Activated CD4-positive, alpha-beta T cell treated with anti-CD3 and anti-CD28 coated beads, Interleukin-2, amount 50 U/mL, for 24 hours (primary cell): ENCODE measurements around the gene DLX1.
"Not testable (repeated sequence)": the region's sequence is repeated elsewhere in the genome, so short reads cannot be mapped to it uniquely, and the experiment has no call there.

ENCODE experiments used
- DNase-seq, 2 donors: peaks; one replicate each; pipeline ENCODE4 v3.0.0-alpha.2; 2020; ENCODE audit warnings: low read depth in 1 of 2, low spot score in 1 of 2

Gene DLX1

GRCh38 chr2:172109256-172109987 lies 24.1 kb downstream of the DLX1 start:
- DNase-seq = no peak

GRCh38 chr2:172109988-172110811 lies 24.9 kb downstream of the DLX1 start:
- no peak for DNase-seq

- DNase-seq = no peak
These were observed 28.3 kb downstream of the DLX1 start for GRCh38 chr2:172113617-172114016.

- not testable (repeated sequence) for DNase-seq
These were observed 28.9 kb downstream of the DLX1 start for GRCh38 chr2:172114176-172114575.

GRCh38 chr2:172114579-172114978 lies 29.3 kb downstream of the DLX1 start:
- no peak for DNase-seq

- DNase-seq = no peak
These were observed 30.8 kb downstream of the DLX1 start for GRCh38 chr2:172116107-172116506.

GRCh38 chr2:172119089-172119488 lies 33.8 kb downstream of the DLX1 start:
- DNase-seq = no peak

GRCh38 chr2:172120118-172120517 lies 34.8 kb downstream of the DLX1 start:
- DNase-seq = no peak

GRCh38 chr2:172128484-172128883 lies 43.2 kb downstream of the DLX1 start:
- no peak for DNase-seq

GRCh38 chr2:172129404-172129803 lies 44.1 kb downstream of the DLX1 start:
- no peak for DNase-seq

- no peak for DNase-seq
These were observed 46.6 kb downstream of the DLX1 start for GRCh38 chr2:172131713-172132555.

GRCh38 chr2:172134270-172134669 lies 49.0 kb downstream of the DLX1 start:
- DNase-seq = no peak

- DNase-seq = no peak
These were observed 50.1 kb downstream of the DLX1 start for GRCh38 chr2:172135446-172135845.

- no peak for DNase-seq
These were observed 51.8 kb downstream of the DLX1 start for GRCh38 chr2:172137109-172137508.

GRCh38 chr2:172137943-172138342 lies 52.6 kb downstream of the DLX1 start:
- no peak for DNase-seq

GRCh38 chr2:172138727-172139126 lies 53.4 kb downstream of the DLX1 start:
- DNase-seq = not testable (repeated sequence)
